VCaP (cell line): ENCODE data around the gene RIMKLA.

Experiments used
- H3K27ac ChIP-seq: fragments of 450-650 bp; 2 replicates; pipeline ENCODE4 v1.5.1; 2017
- CTCF ChIP-seq: fragments of 450-650 bp; conservative IDR thresholded peaks from 2 replicates; pipeline ENCODE4 v1.5.1; 2017; ENCODE audit warnings: mild to moderate bottlenecking, moderate library complexity

The RIMKLA gene, protein sequence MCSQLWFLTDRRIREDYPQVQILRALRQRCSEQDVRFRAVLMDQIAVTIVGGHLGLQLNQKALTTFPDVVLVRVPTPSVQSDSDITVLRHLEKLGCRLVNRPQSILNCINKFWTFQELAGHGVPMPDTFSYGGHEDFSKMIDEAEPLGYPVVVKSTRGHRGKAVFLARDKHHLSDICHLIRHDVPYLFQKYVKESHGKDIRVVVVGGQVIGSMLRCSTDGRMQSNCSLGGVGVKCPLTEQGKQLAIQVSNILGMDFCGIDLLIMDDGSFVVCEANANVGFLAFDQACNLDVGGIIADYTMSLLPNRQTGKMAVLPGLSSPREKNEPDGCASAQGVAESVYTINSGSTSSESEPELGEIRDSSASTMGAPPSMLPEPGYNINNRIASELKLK

GRCh38 chr1:42380586-42381279 is at the start of gene RIMKLA:
Gene RIMKLA, plus strand, starts transcription at chr1:42380792. Its CDS starts 143 bp downstream, at chr1:42380935.
- peak within 1 kb of the TSS; percentile 76 for H3K27ac ChIP-seq
- no peak for TF ChIP-seq CTCF

DNA sequence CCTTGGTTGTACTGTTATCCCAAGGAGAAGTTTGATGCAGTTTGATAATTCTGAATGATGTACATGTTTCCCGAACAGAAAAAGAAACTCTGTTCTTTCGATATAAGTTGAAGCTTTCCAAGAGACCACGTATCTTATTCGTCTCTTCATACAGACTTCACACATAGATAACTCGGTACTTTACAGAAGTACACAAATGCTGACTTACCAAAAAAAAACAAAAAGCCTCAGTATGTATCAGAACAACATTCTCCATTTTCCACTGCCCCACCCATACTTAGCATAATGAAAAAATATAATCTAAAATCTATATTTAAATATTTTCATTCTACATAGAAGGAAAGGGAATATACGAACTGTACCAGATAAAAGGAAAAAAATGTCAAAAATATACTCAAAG is 47.7 kb upstream of the RIMKLA start:
- no peak for TF ChIP-seq CTCF
- peak overlapping the region; percentile 93 for H3K27ac ChIP-seq

- no peak for TF ChIP-seq CTCF
- peak overlapping the region; percentile 93 for H3K27ac ChIP-seq
Measured at GRCh38 chr1:42333662-42334239, 46.8 kb upstream of the RIMKLA start.

GRCh38 chr1:42334240-42335049 is 46.1 kb upstream of the RIMKLA start:
- peak; percentile 27 for TF ChIP-seq CTCF

DNA sequence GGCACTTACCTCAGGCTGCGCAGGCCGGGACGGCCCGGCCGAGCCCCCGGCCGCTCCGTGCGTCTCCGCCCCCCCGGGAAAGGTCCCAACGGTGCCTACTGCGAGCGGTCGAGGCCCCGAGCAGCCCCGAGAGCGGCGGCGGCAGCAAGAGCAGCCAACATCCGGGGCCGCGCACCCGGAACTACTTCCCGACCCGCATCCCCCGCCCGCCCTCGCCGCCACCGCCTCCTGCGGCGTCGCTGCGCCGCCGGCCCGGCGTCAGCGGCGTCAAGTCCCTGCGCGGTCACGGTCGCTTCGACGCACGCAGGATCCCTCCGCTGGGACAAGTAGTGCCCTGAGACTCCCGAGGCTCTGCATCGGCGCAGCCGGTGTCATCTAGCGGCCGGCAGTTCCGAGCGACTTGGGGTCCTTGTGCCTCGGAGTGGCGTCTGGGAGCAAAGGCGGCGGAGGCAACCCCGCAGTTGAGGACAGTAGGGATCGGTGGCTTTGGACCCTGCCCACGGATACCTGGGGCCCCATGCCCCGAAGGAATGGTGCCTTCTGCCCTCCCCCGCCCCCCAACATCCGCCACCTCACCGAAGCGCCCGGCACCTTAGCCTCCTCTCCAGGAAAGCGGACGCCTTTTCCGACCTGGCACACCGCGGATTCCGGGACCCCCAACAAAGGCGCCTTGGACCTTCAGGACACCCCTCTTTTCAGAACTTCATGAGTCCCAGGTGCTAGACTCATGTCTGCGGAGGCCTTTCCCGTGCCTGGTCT is 45.4 kb upstream of the RIMKLA start, which contains the start of gene FOXJ3:
FOXJ3 (minus strand) TSS at position 186 of the 759 bp plus-strand sequence. CDS start 24,142 bp downstream, outside the sequence.
- H3K27ac ChIP-seq: peak within 1 kb of the TSS; percentile 93
- TF ChIP-seq CTCF: no peak

More at GRCh38 chr1:42334240-42335049, 46.1 kb upstream of the RIMKLA start:
- peak overlapping the region; percentile 93 for H3K27ac ChIP-seq

DNA sequence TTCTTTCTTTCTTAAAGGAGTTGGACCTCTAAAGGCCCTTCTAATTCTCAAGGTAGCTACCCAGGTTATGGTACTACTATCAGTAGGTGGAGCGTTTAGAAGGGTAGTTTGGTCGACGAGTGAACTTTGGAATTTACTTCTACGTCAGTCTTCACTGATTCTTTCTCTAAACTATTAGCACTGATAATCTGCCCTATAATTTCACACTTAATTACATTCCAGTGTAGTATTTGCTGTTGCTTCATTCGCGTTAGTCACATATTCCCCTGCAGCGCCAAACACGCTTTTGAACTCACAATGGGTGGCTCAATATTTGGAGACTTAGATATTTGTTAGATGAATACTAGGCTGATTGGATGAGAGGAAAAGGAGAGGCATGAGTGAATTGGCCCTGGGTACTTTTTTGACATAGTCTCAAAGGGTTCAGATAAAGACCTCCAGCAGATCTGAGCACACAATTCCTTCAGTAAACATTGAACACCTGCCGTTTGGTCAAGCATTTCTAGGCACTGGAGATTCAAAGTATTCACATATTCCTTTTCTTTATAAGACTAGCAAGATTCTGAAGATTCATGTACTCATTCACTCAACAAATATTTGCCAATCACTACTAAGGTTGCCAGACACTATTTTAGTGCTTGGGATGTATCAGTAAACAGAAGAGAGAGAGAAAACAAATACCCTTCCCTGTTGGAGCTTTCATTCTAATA is 44.6 kb upstream of the RIMKLA start:
- peak overlapping the region; percentile 93 for H3K27ac ChIP-seq
- TF ChIP-seq CTCF: no peak
